SKM-1 (cell line): ENCODE results near the gene TEAD3.
"Not testable (repeated sequence)": the region's sequence is repeated elsewhere in the genome, so short reads cannot be mapped to it uniquely, and the experiment has no call there.

ENCODE experiments used
- DNase-seq: peaks from one replicate; lab custom pipeline; 2025; ENCODE audit not compliant: unreplicated experiment; lab: John Stamatoyannopoulos, UW

TEAD3 gene

GRCh38 chr6:35496841-35497570 is at the start of gene TEAD3:
Gene TEAD3, minus strand, starts transcription at chr6:35497079.
- no peak for DNase-seq

DNA sequence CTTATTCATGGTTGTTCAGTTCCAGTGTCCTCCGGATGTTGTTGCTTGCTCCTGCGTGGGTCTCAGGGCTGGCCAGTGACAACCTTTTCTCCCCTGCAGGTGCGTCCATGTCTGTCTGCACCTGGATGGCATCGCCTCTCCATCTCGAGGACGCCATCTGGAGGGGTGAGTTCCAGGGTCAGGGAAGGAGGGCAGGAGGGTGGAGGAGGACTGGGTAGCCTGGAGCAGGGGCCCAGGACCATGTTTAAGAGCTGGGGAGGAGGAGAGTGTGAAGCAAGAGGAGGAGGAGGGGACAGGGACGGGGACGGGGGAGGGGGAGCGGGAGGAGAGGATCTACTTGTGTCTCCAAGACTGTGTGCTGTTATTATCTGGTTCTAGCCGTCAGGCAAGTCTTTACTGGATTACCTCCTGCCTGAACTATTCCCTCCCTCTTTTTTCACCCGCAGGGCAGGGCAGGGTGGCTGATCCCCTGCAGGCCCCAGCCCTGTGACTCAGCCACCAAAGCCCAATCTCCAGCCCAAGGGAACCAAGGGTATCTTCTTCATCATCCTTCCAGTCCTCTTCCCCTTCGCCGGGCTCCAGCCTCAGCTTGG is 48.0 kb upstream of the TEAD3 start:
- DNase-seq, result no peak

DNA sequence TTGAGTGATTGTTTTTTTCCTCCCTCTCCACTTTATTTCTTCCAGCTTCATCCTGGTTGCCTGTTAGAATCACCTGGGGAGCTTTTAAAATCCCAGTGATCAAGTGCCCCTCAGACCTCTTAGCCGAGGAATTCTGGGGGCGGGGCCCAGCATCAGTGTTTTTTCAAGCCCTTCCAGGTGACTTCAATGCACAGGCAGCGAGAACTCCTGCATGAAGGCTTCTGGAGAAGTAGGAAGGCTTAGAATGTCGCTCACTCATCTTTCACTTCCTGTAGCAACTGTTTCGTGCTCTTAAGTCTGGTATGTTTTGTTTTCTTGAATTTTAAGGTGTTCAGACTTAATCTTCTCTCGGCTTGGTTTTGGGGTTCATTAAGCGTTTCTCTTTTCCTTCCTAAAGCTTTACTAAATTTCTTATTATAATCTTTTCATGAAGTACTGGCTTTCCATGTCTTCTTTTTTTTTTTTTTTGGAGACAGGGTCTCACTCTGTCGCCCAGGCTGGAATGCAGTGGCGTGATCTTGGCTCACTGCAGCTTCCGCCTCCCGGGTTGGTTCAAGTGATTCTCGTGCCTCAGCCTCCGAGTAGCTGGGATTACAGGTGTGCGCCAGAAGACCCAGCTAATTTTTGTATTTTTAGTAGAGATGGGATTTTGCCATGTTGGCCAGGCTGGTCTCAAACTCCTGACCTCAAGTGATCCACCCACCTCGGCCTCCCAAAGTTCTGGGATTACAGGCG is 46.7 kb upstream of the TEAD3 start:
- no peak for DNase-seq

- DNase-seq, result no peak
Measured at GRCh38 chr6:35541836-35542235, 45.0 kb upstream of the TEAD3 start.

- no peak for DNase-seq
Measured at GRCh38 chr6:35539223-35539622, 42.3 kb upstream of the TEAD3 start.

- not testable (repeated sequence) for DNase-seq
Measured at GRCh38 chr6:35535847-35536246, 39.0 kb upstream of the TEAD3 start.

DNA sequence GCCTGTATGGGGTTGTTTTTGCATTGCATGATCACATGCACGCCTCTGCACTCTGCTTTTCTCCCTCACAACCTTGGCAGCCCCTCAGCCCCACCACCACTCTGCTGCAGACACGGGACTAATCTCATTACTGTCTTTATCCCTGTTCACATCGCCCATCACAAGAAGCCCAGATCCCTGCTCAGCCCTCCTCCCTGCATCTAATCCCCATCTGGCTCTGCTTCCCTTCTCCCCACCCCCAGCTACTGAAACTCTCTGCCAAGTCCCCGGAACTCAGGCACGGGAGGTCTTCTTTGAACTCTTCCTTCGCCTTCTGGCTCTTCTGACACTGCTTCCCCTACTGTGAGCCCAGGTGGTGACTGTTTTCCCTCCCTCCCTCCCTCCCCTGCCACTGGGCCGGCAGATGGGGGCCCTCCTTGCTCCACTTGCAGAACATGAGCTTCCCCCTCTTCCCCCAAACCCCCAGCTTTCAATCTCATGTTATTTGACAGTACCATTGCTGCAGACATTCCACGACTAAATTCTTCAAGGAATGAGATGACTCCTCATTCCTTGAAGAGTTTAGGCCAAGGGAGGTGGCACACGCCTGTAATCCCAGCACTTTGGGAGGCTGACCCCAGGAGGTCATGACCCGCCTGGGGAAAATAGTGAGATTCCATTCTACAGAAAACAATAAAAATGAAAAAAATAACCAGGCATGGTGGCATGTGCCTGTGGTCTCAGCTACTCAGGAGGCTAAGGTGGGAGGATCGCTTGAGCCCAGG is 37.7 kb upstream of the TEAD3 start:
- no peak for DNase-seq

DNA sequence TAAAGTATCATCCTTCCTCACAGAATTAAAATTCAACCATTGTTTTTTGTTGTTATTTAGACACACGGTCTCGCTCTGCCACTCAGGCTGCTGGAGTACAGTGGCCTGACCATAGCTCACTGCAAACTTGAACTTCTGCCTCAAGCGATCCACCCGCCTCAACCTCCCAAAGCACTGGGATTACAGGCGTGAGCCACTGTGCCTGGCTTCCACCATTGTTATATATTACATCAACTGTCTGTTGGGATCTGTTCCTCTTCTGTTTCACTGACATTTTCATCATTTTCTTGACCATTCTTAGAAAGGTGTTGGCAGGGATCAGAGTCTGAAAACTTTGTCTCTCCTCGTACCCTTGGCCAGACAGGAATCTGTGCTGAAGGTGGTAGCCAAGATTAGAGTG is 37.1 kb upstream of the TEAD3 start:
- no peak for DNase-seq

GRCh38 chr6:35532126-35532525 is 35.2 kb upstream of the TEAD3 start:
- no peak for DNase-seq

- DNase-seq, result no peak
Measured at GRCh38 chr6:35524380-35525020, 27.6 kb upstream of the TEAD3 start.

- no peak for DNase-seq
Measured at GRCh38 chr6:35522660-35523658, 26.1 kb upstream of the TEAD3 start.

- no peak for DNase-seq
Measured at GRCh38 chr6:35522151-35522550, 25.3 kb upstream of the TEAD3 start.

DNA sequence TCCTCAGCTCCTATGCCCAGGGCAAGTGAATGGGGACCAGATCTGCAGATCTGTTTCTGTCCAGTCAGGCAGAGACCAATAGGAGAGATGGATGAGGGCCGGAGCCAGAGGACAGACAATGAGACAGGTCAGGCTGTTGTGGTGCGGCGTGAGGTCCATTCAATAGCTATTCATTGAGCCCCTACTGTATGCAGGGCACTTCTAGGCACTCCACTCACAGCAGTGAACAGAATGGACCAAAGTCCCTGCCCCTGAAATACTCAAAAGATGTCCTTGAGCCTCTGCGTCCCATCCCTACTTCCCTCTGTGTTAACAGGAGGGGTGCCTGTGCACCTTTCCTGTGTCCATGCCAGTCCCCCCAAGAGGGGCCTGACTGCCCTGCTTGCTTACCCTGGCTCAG is 24.4 kb upstream of the TEAD3 start:
- no peak for DNase-seq

GRCh38 chr6:35519313-35520015 is 22.6 kb upstream of the TEAD3 start:
- no peak for DNase-seq

DNA sequence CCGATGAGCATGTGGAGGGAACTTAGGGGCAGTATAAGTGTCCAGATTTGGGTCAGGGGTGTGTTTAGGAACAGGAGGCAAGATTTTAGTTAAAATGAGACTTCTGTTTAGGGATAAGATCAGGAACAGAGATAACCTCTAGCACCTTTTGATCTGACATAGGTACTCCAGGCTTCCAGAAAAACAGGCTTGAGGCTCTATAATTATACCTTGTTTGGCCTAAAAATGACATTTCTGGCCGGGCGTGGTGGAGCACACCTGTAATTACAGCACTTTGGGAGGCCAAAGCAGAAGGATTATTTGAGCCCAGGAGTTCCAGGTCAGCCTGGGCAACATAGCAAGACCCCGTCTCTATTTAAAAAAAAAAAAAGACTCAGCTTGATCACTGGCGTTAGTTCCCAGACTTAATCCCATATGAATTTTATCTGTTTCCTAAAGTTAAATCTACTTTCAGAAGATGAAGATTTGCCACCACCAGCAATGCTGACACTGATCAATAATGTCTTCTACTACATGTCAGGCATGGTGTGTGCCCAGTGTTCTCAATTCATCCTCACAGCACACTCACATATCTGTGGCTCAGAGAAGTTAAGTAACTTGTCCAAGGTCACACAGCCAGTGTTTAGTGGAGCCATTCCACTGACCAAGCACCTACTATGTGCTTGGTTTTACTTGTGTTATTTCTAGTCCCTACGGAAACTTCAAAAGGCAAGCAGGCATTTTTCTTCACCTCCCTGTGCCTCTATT is 21.9 kb upstream of the TEAD3 start:
- DNase-seq, result no peak

GRCh38 chr6:35517978-35518377 is 21.1 kb upstream of the TEAD3 start:
- DNase-seq, result not testable (repeated sequence)

DNA sequence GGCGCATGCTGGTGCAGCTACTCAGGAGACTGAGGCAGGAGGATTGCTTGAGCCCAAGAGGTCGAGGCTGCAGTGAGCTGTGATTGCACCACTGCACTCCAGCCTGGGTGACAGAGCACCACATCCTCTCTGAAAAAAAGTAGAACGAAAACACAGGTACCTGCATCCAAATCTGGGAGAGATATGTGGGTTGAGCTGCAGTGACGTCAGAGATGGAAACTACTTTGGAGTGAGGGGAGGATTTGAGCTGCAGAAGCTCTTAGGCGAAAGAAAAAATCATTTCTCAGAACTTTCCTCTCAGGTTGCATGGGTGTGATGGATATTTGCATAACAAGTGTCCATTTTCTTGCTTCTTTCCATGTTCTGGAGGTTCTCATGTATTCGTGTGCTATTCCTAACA is 19.8 kb upstream of the TEAD3 start:
- DNase-seq, result no peak

DNA sequence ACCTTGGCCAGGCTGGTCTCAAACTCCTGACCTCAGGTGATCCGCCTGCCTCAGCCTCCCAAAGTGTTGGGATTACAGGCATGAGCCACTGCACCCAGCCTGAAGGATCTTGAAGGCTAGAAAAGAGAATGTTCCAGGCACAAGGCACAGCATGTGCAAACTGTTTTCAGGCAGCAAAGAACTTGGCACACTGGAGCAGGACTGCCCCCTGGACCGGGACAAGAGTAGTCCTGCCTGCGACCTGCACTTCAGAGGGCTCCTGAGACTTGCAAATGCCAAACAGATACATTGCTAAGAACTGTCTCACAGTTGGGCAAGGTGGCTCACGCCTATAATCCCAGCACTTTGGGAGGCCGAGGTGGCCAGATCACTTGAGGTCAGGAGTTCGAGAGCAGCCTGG is 19.1 kb upstream of the TEAD3 start:
- DNase-seq, result not testable (repeated sequence)
